Gastrocnemius medialis (tissue), 4 donors: ENCODE data around the gene SLAMF1.

Source experiments
- CTCF ChIP-seq, 5 experiments: fragments of 450-650 bp in 3 of 5; fragments of 200-600 bp in 2 of 5; sonication (generic) in 2 of 5; IDR thresholded peaks in 4 of 5; conservative IDR thresholded peaks in 1 of 5; 1 replicate in 4 of 5; 2 replicates in 1 of 5; pipeline ENCODE4 v1.5.1; 2016 to 2019; ENCODE audit warnings: antibody characterized with exemption in 5 of 5, mild to moderate bottlenecking in 3 of 5, moderate library complexity in 3 of 5
- POLR2A ChIP-seq, 2 donors: fragments of 450-650 bp; IDR thresholded peaks; one replicate each; pipeline ENCODE4 v1.6.1; 2017; ENCODE audit warnings: antibody characterized with exemption in 2 of 2, mild to moderate bottlenecking in 2 of 2, moderate library complexity in 2 of 2

GRCh38 chr1:160576884-160577283, 70.0 kb downstream of the SLAMF1 start:
- TF ChIP-seq CTCF (IDR thresholded peaks at IDR 0.05 in 4 of 5, conservative IDR thresholded peaks at IDR 0.05 in 1 of 5) (no peak), POLR2A (IDR thresholded peaks at IDR 0.05) (no peak)
